Memory B cell (primary cell): Measurements from ENCODE around the gene CHD6.
A peak's percentile ranks its signal among the peaks of the same experiment; 100 is the strongest.

Experiments used
- ATAC-seq: fragments of 150-1000 bp; cut with Tn5 transposase; 2 replicates; pipeline ENCODE4 v1.10.0; 2021; ENCODE audit warnings: low read depth, mild to moderate bottlenecking, moderate library complexity
- DNase-seq, 2 donors: peaks; one replicate each; pipeline ENCODE4 v3.0.0; 2022; ENCODE audit warnings: low spot score in 2 of 2
- H3K27ac Mint-ChIP-seq: one replicate; pipeline ENCODE4 v1.8.0; 2022; ENCODE audit warnings: mild to moderate bottlenecking, moderate library complexity, mixed read lengths
- H3K27me3 Mint-ChIP-seq: one replicate; pipeline ENCODE4 v1.8.0; 2022; ENCODE audit warnings: mixed read lengths
- H3K36me3 Mint-ChIP-seq: one replicate; pipeline ENCODE4 v1.8.0; 2022; ENCODE audit warnings: mild to moderate bottlenecking, mixed read lengths
- H3K4me1 Mint-ChIP-seq: one replicate; pipeline ENCODE4 v1.8.0; 2022; ENCODE audit warnings: mixed read lengths
- H3K4me3 Mint-ChIP-seq: one replicate; pipeline ENCODE4 v1.8.0; 2022; ENCODE audit warnings: mild to moderate bottlenecking, moderate library complexity, mixed read lengths
- H3K9me3 Mint-ChIP-seq: one replicate; pipeline ENCODE4 v1.8.0; 2022; ENCODE audit warnings: mixed read lengths

Gene CHD6

DNA sequence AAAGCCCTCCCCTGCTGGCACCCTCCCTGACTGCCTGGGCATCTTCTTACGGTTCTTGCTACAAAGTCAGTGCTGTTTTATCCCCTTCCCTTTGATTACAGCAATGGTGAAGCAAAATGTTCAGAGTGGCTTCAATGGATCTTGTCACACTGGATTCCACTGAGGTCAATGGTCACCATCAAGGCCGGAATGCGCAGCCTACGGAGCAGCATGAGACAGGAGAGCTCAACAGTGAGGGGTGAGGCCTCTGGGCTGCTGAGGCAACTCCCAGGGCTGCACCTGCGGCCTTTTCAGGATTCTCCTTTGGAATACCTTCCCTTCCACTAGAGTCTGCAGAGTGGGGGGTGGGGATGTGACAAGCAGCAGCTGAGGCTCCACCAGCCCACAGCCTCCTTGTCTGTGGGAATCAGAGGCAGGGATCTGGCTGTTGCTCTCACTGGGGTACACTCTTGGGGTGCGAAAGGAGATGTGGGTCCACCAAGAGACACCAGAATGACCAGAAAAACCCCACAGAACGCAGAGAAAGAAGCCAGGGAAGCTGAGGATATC, 211.2 kb downstream of the CHD6 start:
- H3K27me3 Mint-ChIP-seq = no peaks in the 10 kb centered on the region
- ATAC-seq = no peak
- H3K4me1 Mint-ChIP-seq = no peaks in the 10 kb centered on the region
- no peaks in the 10 kb centered on the region for H3K9me3 Mint-ChIP-seq
- no peak overlapping the region for H3K27ac Mint-ChIP-seq
- peaks cover 41% of the 10 kb centered on the region for H3K36me3 Mint-ChIP-seq
- no peak overlapping the region for H3K4me3 Mint-ChIP-seq
- DNase-seq = no peak

DNA sequence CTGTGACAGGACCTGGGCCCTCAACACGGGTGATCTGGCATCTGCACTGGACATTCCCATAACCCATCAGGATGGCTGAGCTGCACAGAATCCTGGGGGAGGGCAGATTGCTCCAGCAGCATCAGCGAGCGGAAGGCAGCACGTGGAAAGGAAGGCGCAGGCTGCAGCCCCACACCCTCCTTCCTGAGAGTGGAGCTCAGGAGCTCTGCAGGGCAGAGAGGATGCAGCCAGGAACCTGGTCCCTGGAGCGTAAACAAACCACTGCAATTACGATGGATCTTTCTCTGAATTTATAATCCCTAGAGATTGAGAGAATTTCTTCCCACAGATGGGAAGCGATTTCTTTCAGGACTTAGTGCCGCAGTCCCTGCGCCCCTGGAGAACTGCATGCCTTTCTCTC, 211.8 kb downstream of the CHD6 start:
- Mint-ChIP-seq H3K4me3 (no peak overlapping the region), H3K9me3 (no peaks in the 10 kb centered on the region), H3K4me1 (no peaks in the 10 kb centered on the region), H3K27ac (no peak overlapping the region), H3K36me3 (peaks cover 39% of the 10 kb centered on the region), H3K27me3 (no peaks in the 10 kb centered on the region)
- DNase-seq (no peak), ATAC-seq (no peak)

DNA sequence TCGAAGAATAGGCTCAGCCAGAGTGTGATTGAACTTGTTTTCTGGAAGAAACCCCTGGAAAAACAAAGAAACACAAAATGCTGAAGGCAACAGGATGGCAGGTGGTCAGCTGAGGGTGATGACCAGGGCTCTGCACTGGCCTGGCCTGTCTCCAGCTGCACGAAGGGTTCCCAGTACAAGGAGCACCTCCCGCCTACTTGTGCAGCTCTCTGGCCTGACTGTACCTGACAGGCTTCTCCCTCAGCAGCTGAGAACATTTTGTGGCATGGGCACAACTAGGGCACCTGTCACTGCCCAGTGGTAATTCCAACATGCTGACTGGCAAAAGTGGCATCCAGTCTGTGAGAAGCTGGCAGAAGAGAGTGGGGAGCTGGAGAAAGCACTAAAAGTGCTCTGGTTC, 212.7 kb downstream of the CHD6 start:
- no peaks in the 10 kb centered on the region for H3K9me3 Mint-ChIP-seq
- H3K27me3 Mint-ChIP-seq = no peaks in the 10 kb centered on the region
- ATAC-seq (no peak), DNase-seq (no peak)
- H3K4me3 Mint-ChIP-seq = no peak overlapping the region
- no peak overlapping the region for H3K27ac Mint-ChIP-seq
- no peaks in the 10 kb centered on the region for H3K4me1 Mint-ChIP-seq
- H3K36me3 Mint-ChIP-seq = peaks cover 35% of the 10 kb centered on the region

DNA sequence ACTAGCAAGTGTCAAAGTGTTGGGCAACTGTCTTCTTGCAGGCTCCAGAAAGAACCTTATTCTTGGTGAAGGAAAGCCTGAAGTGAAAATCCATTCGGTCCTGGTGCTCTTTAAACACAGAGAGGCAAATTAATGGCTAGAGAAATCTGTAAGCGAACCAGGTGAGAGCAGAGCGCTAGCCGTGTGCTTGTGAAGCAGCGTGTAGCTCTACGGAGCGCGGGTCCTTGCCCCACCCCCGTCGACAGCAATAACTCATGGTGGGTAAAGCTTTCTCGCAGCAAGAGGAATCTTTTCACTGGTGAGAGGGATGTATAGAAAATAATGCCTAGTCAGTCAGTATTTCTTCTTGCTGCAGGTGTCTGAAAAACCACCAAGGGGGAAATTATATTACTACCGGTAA, 214.6 kb downstream of the CHD6 start:
- Mint-ChIP-seq H3K36me3 (peaks cover 22% of the 10 kb centered on the region), H3K9me3 (no peaks in the 10 kb centered on the region), H3K27ac (peak overlapping the region; percentile 68), H3K4me1 (no peaks in the 10 kb centered on the region), H3K4me3 (no peak overlapping the region), H3K27me3 (no peaks in the 10 kb centered on the region)
- DNase-seq (no peak), ATAC-seq (no peak)

DNA sequence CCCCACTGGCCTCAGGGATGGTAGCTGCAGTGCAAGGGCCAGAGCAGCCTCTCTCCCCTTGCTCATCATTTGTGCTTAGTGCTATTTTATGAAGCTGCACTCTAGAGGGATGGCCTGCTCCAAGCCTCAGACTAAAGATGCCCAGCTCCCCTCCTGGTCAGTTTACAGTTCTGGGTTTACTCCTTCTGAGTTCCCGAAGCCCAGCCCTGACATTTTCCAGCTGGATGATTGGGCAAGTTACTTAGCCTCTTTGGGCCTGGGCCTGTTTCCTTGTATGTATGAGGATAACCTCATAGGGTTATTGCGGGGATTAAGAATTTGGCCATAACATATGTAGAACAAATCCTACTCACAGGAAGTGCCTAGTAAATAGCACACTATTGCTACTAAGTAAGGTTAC, 219.8 kb downstream of the CHD6 start:
- Mint-ChIP-seq H3K4me3 (no peak overlapping the region), H3K27ac (no peak overlapping the region), H3K27me3 (no peaks in the 10 kb centered on the region), H3K4me1 (no peaks in the 10 kb centered on the region), H3K36me3 (peaks cover 3% of the 10 kb centered on the region), H3K9me3 (no peaks in the 10 kb centered on the region)
- no peak for DNase-seq
- ATAC-seq = no peak

DNA sequence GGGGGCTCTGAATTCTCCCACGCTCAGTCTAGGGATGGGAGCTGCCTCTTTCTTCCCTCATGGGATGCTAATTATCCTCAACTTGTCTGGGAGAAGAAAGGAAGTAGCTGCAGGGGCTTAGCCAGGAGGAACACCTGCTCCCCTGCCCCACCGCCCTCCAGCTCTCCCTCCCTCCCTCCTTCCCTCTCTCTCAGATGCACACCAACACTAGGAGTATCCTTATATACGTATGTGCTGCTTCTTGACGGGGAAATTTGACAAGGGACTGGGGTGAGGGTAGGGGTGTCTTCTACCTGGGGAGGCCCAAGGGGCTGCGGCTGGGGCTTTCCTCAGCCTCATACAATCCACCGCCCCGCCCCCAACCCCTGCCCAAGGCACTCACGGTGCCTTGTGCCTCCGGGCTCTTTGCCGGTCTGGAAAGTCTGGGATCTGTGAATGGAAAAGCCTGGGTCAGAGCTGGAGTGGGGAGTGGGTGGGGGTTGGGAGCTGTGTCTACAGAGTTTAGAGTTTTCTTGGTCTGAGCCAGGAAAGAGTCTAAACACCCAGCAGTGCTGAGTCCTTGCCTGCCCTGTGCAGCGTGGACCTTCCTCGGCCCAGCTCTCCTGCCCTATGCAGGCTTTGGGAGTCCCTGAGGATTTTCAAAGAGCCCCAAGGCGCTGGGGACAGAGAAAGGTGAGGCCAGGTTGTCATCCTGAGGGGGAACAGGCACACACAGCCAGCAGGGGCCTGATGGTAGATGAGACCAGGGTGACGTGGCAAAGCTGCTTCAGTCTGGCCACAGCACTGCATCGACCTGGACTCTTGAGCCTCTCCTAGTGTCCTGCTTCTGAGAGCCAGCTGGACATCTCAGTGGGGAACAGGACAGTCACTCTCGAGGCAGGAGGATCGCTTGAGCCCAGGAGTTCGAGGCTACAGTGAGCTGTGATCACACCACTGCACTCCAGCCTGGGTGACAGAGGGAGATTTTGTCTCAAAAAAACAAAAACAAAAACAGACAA, 222.2 kb downstream of the CHD6 start:
- Mint-ChIP-seq H3K27ac (no peak overlapping the region), H3K4me1 (no peaks in the 10 kb centered on the region), H3K9me3 (peaks cover 1% of the 10 kb centered on the region), H3K27me3 (no peaks in the 10 kb centered on the region), H3K36me3 (peaks cover 1% of the 10 kb centered on the region), H3K4me3 (no peak overlapping the region)
- DNase-seq (no peak), ATAC-seq (no peak)

DNA sequence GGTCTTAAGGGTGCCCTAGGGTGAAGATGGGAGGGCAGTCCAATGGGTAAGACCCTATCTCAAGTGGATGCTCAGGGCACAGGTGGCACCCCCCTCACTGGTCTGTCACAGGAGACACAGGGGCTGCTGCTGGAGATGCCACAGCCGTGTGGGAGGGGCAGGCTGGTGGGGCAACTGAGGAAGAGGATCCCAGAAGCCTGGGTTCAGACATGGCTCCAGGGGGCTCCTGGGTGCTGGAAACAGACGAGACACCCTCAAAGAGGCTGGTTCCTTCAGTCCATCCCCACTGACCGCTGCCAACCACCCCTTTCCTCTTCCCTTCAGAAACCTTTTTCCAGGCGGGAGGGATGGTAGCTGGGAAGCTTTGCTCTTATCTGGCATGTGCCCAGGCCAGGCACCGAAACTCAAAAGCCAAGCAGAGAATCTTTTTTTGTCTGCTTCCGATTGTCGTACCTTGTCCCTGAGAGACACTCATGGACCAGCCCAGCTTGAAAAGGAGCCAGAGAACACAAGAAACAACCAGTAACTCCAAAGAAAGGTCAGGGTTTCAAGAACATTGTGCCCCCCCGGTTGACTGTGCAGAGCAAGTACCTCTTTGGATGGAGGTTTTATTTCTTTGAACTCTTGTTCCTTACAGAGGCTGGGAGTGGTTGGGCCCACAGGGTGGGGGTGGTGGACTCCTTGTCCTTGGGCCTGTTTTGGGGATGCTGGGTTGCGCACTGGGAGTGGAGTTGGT, 223.1 kb downstream of the CHD6 start:
- peaks cover 1% of the 10 kb centered on the region for H3K36me3 Mint-ChIP-seq
- no peak overlapping the region for H3K4me3 Mint-ChIP-seq
- no peaks in the 10 kb centered on the region for H3K4me1 Mint-ChIP-seq
- peaks cover 1% of the 10 kb centered on the region for H3K9me3 Mint-ChIP-seq
- ATAC-seq (no peak), DNase-seq (no peak)
- H3K27ac Mint-ChIP-seq = no peak overlapping the region
- no peaks in the 10 kb centered on the region for H3K27me3 Mint-ChIP-seq

DNA sequence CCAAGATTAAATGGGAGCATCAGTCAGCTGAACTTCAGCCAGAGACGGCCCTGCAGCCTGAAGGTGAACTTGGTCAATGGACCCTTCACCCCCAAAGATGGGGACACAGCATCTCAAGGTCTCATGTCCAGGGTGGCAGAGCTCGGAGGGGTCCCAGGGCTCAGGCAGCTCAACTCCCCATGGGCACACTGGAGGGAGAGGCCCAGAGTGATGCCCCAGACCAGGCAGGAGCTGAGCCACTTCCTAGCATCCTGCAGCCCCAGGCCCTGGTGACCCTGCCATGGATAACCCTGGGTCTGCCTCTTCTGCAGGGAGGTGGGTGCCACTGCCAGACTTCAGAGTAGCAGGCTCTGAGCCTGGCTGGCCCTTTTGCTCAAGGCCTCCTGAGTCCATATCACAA, 224.1 kb downstream of the CHD6 start:
- no peak for ATAC-seq
- H3K36me3 Mint-ChIP-seq = peaks cover 1% of the 10 kb centered on the region
- H3K4me3 Mint-ChIP-seq = no peak overlapping the region

DNA sequence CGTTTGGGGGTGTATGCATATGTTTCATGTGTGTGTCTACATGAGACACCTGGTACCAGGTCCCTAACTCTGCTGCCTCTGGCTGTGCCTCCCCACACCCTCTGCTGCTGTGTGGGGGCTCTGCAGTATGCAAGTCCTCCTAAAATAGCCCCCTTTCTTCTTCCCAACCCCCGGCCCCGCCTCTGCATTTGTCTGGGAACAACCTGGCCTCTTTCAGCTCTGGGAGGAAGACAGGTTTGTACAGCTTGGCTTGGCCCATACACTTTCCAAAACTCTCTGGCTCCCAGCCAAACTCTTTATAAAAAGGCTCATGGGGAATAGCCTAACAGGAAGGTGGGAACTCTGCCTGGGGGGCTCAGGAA, 224.5 kb downstream of the CHD6 start:
- no peaks in the 10 kb centered on the region for H3K27me3 Mint-ChIP-seq
- no peaks in the 10 kb centered on the region for H3K4me1 Mint-ChIP-seq
- no peak for DNase-seq
- peaks cover 1% of the 10 kb centered on the region for H3K36me3 Mint-ChIP-seq
- H3K9me3 Mint-ChIP-seq = peaks cover 1% of the 10 kb centered on the region
- H3K27ac Mint-ChIP-seq = no peak overlapping the region
- ATAC-seq = no peak
- no peak overlapping the region for H3K4me3 Mint-ChIP-seq

More for the DNA sequence above, 224.1 kb downstream of the CHD6 start:
- Mint-ChIP-seq H3K27me3 (no peaks in the 10 kb centered on the region), H3K4me1 (no peaks in the 10 kb centered on the region), H3K9me3 (peaks cover 1% of the 10 kb centered on the region), H3K27ac (no peak overlapping the region)
- DNase-seq = no peak

DNA sequence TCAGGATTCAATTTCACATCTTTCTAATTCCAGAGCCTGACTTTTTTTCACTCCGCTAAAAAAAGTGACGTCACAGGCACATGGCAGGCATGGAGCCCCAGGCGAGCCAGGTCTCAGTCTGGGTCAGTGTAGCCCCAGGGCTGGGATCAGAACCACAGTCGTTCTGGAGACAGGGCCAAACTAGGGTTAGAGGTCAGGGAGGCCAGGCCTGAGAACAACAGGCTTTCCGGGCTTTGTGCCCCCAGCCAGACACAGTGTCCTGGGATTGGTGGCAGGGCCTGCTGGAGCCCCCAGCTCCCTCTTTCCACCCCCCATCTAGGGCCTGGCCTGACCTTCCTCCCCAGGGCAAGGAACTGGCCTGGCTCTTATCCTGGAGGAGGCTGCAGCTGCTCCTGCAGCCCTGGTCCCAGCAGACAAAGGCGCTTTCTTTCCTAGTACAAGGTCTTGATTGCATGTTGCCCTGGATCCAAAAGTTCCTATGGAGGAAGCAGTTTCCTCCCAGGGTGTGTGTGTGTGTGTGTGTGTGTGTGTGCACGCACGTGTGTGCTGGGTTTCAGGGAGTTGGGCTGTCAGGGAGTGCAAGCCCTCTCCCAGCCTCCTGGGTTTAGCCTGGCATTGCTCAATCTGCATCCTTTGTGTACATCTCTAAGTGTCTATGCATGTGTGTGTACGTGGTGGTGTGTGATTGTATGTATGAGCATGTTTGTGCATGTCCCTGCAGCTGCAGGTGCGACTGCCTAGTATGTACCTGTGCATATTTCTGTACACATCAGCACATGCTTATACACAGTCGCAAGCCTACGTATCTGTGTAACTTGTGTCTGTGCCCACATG, 225.1 kb downstream of the CHD6 start:
- ATAC-seq = no peak
- H3K36me3 Mint-ChIP-seq = peaks cover 1% of the 10 kb centered on the region
- H3K27me3 Mint-ChIP-seq = peaks cover 1% of the 10 kb centered on the region
- no peaks in the 10 kb centered on the region for H3K4me1 Mint-ChIP-seq
- no peak overlapping the region for H3K4me3 Mint-ChIP-seq
- no peak overlapping the region for H3K27ac Mint-ChIP-seq
- DNase-seq = no peak
- H3K9me3 Mint-ChIP-seq = peaks cover 1% of the 10 kb centered on the region

DNA sequence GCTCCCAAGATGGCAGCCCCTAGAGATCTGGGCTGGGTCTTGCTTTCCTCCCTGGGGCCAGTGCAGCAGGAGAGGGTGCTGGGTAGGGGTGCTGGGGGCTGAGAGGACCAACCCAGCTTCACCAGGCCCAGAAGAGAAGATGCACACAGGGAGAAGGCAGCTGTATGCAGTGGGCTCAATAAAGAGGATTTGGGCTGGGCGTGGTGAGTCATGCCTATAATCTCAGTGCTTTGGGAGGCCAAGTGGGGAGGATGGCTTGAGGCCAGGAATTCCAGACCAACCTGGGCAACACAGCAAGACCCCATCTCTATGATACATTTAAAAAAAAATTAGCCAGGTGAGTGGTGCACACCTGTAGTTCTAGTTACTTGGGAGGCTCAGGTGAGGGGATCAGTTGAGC, 225.9 kb downstream of the CHD6 start:
- H3K4me3 Mint-ChIP-seq = no peak overlapping the region
- ATAC-seq (no peak), DNase-seq (no peak)
- peaks cover 1% of the 10 kb centered on the region for H3K9me3 Mint-ChIP-seq
- H3K36me3 Mint-ChIP-seq = peaks cover 1% of the 10 kb centered on the region
- no peak overlapping the region for H3K27ac Mint-ChIP-seq
- H3K4me1 Mint-ChIP-seq = no peaks in the 10 kb centered on the region
- H3K27me3 Mint-ChIP-seq = peaks cover 1% of the 10 kb centered on the region

DNA sequence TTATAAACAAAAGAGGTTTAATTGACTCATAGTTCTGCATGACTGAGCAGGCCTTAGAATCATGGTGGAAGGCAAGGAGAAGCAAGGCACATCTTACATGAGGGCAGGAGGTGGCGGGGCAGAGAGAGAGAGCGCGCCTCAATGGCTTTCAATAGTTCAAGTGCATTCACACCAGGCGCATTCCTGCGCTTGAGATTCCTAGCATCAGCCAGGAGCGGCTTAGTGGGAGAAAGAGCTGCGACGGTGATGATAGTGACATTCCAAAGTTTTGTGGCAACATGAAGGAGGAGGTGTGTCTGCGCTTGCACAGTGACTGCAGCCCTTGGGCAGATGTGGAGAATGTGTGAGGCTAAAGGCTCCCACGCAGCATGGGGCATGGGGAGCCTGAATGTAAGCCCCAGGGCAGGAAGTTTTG, 226.6 kb downstream of the CHD6 start:
- Mint-ChIP-seq H3K27me3 (peaks cover 1% of the 10 kb centered on the region), H3K4me3 (no peak overlapping the region), H3K27ac (no peak overlapping the region), H3K4me1 (no peaks in the 10 kb centered on the region), H3K9me3 (peaks cover 1% of the 10 kb centered on the region), H3K36me3 (peaks cover 1% of the 10 kb centered on the region)
- DNase-seq (no peak), ATAC-seq (no peak)

DNA sequence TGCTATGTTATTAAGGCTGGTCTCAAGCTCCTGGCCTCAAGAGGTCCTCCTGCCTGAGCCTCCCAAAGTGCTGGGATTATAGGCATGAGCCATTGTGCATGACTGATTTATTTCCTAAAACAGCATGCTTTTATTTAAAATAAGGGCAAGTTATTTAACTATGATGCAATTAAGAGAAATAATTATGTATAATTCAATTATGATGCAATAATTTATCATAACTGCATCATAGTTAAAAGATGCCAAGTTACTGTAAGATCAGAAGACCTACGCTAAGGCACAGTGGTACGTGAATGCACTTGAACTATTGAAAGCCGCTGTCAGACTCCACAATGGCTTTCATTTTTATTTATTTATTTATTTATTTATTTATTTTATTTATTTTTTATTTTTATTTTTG, 227.3 kb downstream of the CHD6 start:
- H3K27ac Mint-ChIP-seq = no peak overlapping the region
- H3K36me3 Mint-ChIP-seq = peaks cover 1% of the 10 kb centered on the region
- peaks cover 1% of the 10 kb centered on the region for H3K9me3 Mint-ChIP-seq
- no peak for ATAC-seq
- no peak for DNase-seq
- peaks cover 1% of the 10 kb centered on the region for H3K27me3 Mint-ChIP-seq
- no peaks in the 10 kb centered on the region for H3K4me1 Mint-ChIP-seq
- no peak overlapping the region for H3K4me3 Mint-ChIP-seq

DNA sequence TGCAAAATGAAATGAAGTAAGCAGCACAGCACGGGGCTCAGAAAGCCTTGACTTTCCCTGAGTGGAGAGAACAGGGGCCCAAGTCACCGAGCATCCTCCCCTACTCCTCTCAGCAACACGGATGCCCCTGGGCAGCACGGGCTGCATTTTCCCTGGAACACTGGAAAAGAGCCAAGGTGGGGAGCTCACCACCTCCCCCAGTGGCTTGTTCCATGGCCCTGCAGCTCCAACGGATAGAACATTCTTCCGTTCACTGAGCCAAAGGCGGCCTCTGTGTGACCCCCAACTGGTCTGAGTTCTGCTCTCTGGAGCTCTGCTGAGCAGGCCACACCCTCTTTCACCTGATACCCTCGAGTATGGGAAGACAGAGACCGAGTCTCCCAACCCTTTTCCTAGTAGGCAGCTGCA, 230.7 kb downstream of the CHD6 start:
- Mint-ChIP-seq H3K4me3 (no peak overlapping the region), H3K4me1 (no peaks in the 10 kb centered on the region), H3K36me3 (peaks cover 4% of the 10 kb centered on the region), H3K27me3 (peaks cover 7% of the 10 kb centered on the region), H3K9me3 (peaks cover 3% of the 10 kb centered on the region), H3K27ac (no peak overlapping the region)
- ATAC-seq = no peak
- DNase-seq = no peak
